Ramos (cell line): Measurements from ENCODE around the gene DFFB.
"Not testable (repeated sequence)": the region's sequence is repeated elsewhere in the genome, so short reads cannot be mapped to it uniquely, and the experiment has no call there.

Experiments used
- in situ Hi-C: fragments of 300-500 bp; cut with MboI; formaldehyde crosslinking; loops from one replicate; pipeline ENCODE4 v1.14.3; 2022; ENCODE audit warnings: low sequenced_read_pairs; ENCODE audit not compliant: unreplicated experiment

Gene DFFB, protein sequence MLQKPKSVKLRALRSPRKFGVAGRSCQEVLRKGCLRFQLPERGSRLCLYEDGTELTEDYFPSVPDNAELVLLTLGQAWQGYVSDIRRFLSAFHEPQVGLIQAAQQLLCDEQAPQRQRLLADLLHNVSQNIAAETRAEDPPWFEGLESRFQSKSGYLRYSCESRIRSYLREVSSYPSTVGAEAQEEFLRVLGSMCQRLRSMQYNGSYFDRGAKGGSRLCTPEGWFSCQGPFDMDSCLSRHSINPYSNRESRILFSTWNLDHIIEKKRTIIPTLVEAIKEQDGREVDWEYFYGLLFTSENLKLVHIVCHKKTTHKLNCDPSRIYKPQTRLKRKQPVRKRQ

DNA sequence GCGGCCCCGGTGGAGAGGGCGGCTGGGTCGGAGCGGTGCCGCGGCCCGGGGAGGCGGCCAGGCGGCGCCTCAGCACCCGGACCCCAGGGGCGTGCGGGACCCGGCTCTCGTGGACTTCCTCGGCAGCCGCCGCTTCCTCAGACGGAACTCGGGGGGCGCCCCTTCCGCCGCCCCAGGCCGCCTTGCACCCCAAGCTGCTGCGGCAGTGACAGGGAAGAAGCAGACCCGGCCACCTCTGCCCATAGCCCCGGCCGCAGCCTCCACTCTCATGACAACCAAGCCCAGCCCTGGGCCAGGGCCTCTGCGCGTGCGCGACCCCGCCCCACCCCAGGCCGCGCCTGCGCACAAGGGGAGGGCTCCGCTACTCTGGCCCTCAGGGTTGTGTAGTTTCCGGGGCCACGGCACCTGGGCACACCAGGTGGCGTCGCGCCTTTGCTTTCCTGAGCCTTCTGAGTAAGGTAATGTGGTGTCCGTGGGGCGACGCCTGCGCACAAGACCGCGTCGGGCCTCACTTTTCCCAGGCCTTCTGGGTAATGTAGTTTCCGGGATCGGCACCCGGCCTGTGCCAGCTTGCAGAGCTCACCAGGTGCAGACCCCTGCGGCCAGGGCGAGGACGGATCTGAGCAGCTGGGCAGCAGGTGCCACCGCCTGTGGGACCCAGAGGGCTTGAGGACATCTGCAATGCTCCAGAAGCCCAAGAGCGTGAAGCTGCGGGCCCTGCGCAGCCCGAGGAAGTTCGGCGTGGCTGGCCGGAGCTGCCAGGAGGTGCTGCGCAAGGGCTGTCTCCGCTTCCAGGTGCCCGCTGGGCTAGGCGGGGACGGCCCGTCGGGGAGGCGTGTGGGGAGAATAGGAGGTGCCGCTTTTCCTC is at the start of gene DFFB, which contains the start of gene CEP104:
DFFB (plus strand) TSS at position 554 of the 868 bp plus-strand sequence; CDS start at position 682, 128 bp downstream.
CEP104 (minus strand) TSS at position 289 of the 868 bp plus-strand sequence. CDS start 4,804 bp downstream, outside the sequence.
- in situ Hi-C loops = no loop called here

DNA sequence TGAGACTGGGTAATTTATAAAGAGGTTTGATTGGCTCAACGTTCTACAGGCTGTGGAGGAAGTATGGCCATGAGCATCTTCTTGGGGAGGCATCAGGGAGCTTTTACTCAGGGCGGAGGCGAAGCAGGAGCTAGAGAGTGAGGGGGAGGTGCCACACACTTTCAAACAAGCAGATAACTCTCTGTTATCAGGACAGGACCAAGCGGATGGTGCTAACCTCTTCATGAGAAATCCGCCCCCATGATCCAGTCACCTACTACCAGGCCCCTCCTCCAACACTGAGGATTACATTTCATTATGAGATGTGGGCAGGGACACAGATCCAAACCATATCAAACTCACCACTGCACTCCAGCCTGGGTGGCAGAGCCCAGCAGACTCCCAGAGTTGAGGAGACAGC is 49.5 kb upstream of the DFFB start:
- in situ Hi-C loops = no loop called here

DNA sequence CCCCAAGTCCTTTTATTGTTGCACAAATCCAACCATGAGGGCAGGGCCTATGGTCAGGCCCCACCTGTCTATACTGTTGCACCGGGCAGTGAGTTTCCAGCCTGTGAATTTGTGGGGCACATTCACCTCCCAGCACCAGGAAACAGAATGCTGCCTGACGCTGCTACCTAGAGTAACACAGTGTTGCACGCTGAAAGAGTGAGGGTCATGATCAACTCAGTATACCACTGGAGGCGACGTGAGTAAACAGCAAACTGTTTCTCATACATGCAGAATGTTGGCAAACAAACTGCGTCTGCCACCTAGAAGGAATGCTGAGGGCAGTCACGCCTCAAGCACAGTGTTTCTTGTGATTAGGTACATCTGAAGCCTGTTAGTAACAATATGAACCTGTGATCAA is 47.6 kb upstream of the DFFB start:
- in situ Hi-C loops = no loop called here

DNA sequence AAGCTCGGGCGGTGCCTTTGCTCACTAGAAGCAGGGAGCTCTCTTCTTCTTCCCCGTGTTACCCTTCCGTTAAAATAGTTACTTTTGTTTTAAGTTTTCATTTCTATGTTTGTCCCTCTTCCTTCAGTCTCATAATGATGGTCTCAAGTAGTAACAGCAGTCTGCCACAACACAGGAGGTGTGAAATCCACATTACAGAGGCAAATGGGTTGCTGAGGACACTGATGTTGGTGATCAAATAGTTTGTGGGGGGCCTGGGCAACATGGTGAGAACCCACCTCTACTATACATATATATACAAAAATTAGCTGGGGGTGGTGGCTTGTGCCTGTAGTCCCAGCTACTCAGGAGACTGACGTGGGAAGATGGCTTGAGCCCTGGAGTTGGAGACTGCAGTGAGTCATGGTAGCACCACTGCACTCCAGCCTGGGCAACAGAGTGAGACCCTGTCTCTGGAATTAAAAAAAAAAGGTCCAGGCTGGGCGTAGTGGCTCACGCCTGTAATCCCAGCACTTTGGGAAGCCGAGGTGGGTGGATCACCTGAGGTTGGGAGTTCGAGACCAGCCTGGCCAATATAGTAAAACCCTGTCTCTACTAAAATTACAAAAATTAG is 47.0 kb upstream of the DFFB start:
- in situ Hi-C loops = not testable (repeated sequence)

DNA sequence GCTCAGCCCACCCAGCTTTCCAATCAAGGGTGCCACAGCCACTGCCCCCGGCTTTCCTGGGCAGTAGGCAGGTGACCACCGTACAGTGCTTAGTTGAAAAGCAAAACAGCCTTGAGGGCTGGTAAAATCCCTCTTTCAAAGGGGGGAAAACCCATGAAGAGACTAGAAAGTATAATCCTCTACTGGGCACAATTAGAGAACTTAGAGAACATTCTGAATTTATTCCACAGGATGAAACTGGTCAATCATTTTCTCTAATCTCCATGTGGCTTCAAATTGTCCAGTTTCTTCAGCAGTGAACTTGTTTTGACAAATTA is 45.7 kb upstream of the DFFB start:
- in situ Hi-C loops = no loop called here

DNA sequence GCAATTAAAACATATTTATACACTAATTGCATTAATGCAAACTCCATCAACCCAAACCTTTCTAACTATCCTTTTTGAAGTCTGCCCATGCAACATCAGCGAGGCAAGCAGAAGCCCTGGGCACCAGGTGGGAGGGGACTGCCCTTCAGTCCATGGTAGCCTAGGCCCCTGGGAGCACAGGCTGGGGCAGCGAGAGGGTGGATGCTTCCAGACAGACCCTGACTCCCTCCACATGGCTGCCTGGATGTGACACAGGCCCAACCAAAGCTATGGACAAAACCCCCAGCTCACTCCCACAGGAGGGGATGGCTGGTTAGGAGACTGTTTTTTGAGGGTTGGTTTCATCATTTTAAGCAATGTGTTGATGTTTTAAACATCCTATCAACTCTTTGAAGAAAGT is 43.2 kb upstream of the DFFB start:
- in situ Hi-C loops = no loop called here

DNA sequence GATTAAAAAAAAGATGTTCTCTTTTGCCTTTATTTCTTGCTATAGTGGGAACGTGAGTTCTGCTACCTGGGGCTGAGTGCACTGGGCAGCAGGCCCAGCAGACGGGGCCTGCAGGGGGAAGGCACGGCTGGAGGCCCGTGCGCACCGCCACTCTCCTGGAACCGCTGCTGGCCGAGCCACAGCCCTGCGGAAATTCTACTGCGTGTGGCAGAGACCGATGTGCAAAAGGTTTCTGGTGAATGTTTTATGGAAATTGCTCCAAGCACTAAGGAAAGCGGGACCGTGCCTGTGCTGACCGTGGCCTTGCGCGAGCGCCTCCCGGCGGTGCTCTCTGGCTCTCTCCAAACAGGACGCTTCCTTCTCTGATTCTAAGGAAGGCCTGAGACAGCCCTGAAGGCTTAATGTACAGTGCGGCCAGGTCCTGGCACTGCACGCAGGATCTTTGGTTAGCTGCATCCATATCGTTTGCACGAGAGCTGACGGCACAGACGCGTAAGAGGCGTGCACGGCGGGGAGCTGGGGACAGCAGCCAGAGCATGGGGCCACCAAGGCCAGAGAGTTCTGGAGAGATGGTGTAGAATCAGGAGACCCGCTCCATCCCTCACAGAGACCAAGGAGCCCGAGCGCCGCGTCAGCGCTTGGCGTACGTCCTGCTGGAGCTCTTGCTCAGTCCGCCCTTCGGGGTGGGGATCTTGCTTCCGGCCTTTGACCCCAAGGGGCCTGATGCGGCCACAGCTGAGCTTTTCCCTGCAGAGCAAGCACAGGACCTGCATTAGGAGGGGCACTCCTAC is 42.3 kb upstream of the DFFB start:
- in situ Hi-C loops = no loop called here

DNA sequence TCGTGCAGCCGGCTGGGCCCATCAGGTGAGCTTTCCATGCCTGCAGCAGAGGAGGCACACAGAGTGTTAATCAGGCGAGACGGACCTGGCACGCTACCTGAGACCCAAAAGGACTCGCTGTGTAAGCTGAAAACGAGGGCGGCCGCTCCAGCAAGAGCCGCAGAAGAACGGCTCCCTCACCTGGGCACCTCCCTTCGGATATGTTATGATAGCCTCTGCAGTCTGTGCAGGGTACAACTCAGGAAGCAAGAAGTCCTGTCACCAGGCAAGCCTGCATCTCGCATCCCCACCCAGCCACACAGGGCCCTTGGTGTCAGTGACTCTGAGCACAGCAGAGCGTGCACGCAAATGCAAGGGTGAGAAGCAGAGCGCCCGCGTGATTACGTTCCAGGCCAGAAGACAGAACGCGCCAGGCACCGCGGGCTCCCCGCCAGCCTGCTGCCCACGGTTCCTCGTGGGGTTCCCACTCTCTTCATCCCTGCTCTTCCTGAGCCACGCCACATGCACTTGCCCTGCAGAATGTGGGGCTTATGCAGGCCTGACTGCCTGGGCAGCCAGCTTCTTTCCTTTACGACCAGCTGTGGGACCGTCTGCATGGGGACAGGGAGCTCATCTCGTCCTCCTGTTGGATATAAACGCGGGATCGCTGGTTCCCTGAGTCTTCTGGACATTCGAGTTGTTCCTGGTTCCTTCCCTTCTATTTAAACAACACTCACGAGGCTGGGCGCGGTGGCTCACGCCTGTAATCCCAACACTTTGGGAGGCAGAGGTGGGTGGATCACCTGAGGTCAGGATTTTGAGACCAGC is 40.7 kb upstream of the DFFB start:
- in situ Hi-C loops = no loop called here

DNA sequence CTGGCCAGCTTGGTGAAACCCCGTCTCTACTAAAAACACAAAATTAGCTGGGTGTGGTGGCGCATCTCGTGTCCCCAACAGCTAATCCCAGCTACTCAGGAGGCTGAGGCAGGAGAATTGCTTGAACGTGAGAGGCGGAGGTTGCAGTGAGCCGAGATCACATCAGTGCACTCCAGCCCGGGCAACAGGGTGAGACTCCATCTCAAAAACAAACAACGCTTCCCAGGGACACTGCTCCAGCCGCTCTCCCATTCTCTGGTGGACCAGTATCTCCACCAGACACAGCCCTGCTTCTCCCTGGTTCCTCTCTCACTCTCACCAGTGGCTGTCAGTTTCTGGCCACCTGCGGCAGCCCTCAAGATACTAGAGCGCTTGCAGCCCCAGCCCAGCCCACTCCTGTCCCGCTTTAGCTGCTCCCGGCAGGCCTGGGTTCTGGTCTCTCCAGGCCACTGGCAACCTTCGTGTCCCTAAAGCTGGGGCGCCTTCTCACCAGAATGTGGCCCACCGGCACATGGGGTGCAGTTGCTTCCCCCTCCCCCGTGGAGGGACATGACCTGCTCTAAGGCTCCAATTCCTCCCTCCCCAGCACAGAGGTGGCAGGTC is 40.0 kb upstream of the DFFB start:
- in situ Hi-C loops = no loop called here

DNA sequence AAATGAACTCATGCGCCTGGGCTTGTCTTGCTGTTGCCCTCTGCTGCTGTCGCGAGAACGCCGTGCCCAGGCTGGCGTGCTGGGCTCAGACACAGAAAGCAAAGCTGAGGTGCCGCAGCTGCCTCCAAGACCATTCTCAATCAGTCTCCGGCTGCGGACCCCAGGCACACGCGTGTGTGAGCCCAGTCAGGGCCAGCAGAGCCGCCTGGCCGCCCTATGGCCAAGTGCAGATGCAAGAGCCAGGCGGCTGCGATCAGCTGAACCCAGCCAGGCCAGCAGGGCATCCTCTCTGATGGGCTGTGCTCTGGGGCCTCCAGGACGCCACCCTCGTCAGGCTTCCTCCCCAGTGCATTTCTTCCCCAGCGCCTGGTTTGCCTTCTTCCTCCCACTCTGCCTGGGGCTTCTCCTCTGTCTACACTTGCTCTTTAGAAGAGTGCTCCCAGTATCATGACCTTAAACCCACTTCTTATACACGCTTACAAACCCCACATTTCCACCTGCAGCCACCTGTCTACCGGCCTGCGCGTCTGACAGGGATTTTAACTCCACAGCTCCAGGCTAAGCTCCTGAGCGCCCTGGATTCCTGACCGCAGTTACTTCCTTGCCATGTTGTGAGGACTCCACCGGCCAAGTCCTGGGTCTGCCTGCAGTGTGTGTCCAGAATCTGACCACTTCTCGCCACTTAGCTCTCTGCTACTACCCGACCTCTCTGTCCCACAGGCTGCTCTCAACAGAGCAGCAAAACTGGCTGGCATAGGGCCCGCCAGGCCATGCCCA is 39.3 kb upstream of the DFFB start:
- in situ Hi-C loops = no loop called here

DNA sequence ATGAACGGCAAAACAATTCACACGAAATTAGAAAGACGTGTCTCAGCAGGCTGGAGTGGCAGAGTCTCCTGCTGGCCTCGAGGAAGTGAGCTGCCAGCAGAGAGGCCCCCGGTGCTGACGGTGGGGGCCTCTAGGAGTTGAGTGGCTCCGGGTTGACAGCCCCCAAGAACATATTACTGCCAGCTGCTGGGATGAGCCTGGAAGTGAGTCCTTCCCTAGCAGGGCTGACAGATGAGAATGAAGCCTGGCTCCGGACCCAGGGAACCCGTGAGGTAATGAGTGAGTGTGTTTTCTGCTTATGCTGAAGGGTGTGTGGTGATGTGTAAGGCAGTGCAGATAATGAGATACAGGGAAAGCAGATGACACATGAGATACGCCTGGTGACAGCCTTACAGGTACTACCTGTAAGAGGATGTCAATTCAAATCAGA is 37.5 kb upstream of the DFFB start:
- in situ Hi-C loops = no loop called here

DNA sequence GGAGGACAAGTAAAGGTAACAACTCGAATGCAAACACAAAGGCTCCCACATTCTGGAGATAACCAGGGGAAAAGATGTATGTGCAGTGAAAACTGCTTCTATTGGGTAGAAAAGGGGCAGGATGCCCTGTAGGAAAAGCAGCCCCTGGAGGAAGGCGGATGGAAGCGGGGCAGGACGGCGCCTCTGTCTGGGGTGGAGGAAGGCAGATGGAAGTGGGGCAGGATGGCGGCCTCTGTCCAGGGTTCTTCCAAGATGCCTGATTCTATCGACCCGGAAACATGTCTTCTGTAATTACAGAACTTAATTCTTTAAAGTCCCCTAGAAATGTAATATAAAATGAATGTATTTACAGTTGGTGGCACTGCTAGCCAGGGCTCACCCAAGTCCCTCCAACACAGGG is 37.0 kb upstream of the DFFB start:
- in situ Hi-C loops = no loop called here

DNA sequence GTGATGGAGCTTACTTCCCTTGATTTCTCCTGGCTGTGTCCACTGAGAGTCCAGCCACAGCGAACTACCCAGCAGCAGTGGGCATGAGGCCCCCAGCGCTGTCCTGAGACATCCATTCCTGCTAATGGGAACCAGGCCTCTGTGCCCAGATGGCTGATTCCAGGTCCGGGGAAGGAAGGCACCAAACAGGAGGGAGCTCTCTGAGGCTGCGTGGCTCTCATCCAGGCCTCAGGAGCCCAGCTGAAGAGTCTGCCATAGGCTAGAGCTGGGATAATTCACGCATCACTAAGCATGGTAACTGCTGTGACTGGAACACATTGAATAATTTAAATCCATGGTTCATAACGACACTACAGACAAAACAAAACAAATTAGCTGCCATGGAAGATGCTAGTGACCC is 36.3 kb upstream of the DFFB start:
- in situ Hi-C loops = no loop called here

DNA sequence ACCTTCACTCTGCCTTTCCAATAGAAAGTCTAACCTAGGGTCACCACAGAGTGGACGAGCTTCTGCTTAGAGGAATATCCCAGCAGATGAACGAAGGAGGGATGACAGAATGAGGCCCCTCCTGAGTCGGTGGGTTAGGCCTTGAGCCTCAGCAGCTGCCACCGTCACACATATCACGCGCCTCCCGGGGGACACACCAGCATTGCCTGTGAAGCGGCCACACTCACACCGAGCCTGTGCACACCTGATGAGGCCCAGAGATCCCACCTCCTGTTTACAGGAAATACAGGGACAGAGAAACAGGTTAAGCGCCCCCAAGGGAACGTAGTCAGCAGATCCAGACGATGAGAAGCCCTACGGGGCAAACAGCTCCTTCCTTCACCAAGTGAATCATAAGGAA is 35.8 kb upstream of the DFFB start:
- in situ Hi-C loops = no loop called here

DNA sequence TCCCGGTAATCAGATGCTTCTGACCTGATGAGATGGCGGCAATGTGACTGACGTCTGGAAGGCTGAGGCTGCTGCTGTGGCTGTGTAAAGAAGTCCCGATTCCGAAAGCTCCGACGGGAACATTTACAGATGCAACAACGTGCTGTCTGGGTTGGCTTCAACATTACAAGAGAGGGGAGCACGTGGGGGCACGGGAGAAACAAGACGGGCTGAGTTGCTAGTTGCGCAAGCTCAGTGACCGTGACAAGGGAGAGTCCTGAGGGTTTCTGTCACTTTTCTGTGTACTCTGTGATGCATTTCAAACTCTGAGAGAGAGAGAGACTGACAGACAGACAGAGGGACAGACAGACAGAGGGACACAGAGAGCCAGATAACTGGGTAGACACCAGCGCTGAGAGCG is 35.4 kb upstream of the DFFB start:
- in situ Hi-C loops = no loop called here

DNA sequence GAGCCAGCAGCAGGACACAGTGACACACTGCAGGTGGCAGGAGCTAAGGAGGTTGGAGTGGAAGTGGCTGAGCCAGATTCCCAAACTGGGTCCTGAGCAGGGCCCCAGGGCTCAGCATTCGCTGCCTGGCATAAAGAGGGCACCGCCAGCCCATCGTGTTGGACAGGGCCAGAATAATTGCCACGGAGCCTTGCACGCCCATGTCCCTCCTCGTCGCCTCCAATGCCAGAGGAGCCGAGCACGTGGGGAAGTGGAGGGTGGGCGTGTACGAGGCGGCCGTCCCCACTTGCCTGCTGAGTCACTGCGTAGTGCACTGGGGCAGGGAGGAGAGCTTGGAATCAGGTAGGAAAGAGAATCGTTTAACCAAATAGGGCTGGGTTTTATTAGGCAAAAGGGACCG is 34.9 kb upstream of the DFFB start:
- in situ Hi-C loops = no loop called here

DNA sequence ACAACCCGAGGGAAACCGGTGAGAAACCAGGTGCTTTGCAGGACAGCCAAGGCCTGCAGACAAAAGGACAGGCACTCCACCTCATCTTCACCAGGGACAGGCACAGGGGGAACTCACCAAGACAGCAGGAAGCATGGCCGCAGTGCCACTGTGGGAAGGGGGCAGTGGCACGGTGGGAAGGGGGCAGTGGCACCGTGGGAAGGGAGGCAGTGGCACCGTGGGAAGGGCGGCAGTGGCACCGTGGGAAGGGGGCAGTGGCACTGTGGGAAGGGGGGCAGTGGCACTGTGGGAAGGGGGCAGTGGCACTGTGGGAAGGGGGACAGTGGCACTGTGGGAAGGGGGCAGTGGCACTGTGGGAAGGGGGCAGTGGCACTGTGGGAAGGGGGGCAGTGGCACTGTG is 32.6 kb upstream of the DFFB start:
- in situ Hi-C loops = no loop called here

DNA sequence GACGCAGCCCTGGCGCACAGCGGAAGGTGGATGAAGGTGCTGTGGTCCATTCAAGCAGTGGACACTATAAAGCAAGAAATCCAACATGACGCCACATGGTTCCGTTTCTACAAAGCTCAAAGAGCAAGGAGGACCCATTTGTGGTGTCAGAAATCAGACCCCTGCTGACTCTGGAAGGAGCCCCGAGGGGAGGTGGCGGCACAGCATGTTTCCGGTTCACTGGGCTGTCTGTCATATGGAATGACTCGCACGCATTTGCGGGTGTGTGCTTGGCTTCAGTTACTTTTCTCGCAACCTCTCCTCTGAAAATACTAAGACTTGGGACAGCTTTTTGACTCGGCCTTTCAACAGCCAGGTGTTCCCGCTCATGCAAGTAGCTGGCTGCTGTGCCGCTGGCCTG is 31.9 kb upstream of the DFFB start:
- in situ Hi-C loops = no loop called here
